Right atrium auricular region (tissue), 2 donors: ENCODE results near the gene GGCT. TPM values are rescaled to one million over a fixed set of nuclear protein-coding genes. Genes with fewer than 3 reads are reported as not detected.

Source experiments
- DNase-seq: peaks from one replicate; pipeline ENCODE4 v3.0.0-alpha.2; 2019; ENCODE audit warnings: low spot score
- H3K27ac ChIP-seq, 2 donors: fragments of 200-600 bp; sonication (generic); 1 replicate in 1 of 2; 2 replicates in 1 of 2; pipeline ENCODE4 v1.5.1; 2016 to 2019
- H3K27me3 ChIP-seq, 2 donors: fragments of 200-600 bp; sonication (generic); one replicate each; pipeline versions ENCODE4 v1.5.1 to v1.6.0; 2017 to 2019
- H3K36me3 ChIP-seq: fragments of 200-600 bp; sonication (generic); one replicate; pipeline ENCODE4 v1.5.1; 2016
- H3K4me1 ChIP-seq, 2 donors: fragments of 200-600 bp; sonication (generic); one replicate each; pipeline versions ENCODE4 v1.5.1 to v1.6.0; 2017 to 2019
- H3K4me3 ChIP-seq, 2 donors: fragments of 200-600 bp; sonication (generic); 1 replicate in 1 of 2; 2 replicates in 1 of 2; pipeline ENCODE4 v1.5.1; 2017 to 2019; ENCODE audit warnings: mild to moderate bottlenecking in 1 of 2, moderate library complexity in 1 of 2
- H3K9me3 ChIP-seq, 2 donors: fragments of 200-600 bp; sonication (generic); one replicate each; pipeline ENCODE4 v1.5.1; 2019
- total RNA-seq, 2 donors: library from RNA; depleted of rRNA; stranded (reverse); fragments of >200 nt; gene quantifications; one replicate each; pipeline ENCODE4 v1.1.0, GENCODE V29; 2016
- TF ChIP-seq, protein P1 (sequence below), 2 donors: fragments of 200-600 bp; sonication (generic); IDR thresholded peaks; one replicate each; pipeline ENCODE4 v1.5.1; 2019; ENCODE audit warnings: antibody characterized with exemption in 2 of 2

Gene GGCT
- total RNA-seq, 2 donors from 2014 or later: 15.1 to 27.6 TPM

- H3K27me3 ChIP-seq: no peaks in the 10 kb centered on the region
- DNase-seq: peak; percentile 50
- H3K4me1 ChIP-seq: peaks cover 0 to 93% of the 10 kb centered on the region in 2 donors
- H3K27ac ChIP-seq: peak overlapping the region; percentile 95 to 97
- H3K4me3 ChIP-seq: no peak overlapping the region
- TF ChIP-seq, protein P1, sequence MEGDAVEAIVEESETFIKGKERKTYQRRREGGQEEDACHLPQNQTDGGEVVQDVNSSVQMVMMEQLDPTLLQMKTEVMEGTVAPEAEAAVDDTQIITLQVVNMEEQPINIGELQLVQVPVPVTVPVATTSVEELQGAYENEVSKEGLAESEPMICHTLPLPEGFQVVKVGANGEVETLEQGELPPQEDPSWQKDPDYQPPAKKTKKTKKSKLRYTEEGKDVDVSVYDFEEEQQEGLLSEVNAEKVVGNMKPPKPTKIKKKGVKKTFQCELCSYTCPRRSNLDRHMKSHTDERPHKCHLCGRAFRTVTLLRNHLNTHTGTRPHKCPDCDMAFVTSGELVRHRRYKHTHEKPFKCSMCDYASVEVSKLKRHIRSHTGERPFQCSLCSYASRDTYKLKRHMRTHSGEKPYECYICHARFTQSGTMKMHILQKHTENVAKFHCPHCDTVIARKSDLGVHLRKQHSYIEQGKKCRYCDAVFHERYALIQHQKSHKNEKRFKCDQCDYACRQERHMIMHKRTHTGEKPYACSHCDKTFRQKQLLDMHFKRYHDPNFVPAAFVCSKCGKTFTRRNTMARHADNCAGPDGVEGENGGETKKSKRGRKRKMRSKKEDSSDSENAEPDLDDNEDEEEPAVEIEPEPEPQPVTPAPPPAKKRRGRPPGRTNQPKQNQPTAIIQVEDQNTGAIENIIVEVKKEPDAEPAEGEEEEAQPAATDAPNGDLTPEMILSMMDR (IDR thresholded peaks at IDR 0.05): no peak
- no peaks in the 10 kb centered on the region for H3K9me3 ChIP-seq
- H3K36me3 ChIP-seq: no peaks in the 10 kb centered on the region
Observed at GRCh38 chr7:30474485-30474884, 30.1 kb downstream of the GGCT start.

DNA sequence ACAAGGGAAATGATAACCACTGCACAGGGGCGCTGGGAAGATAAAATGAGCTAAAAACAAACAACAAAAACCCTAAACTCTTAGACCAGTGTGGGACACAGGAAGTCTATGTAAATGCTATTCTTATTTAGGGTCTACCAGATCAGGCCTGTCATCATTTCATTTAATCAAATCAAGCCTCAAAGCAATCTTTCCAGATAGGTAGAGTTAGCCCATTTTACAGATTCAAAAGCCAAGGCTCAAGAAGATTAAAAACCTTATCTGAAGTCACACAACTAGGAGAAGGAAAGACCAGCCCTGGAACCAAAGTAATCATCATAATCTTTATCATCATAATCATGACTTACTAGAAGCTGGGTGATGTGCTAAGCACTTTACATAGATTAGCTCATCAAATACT is 30.7 kb downstream of the GGCT start:
- TF ChIP-seq, protein P1 (IDR thresholded peaks at IDR 0.05): no peak
- DNase-seq: no peak
- Histone ChIP-seq H3K27ac (peak overlapping the region; percentile 95 to 97), H3K4me3 (no peak overlapping the region), H3K9me3 (no peaks in the 10 kb centered on the region), H3K4me1 (peaks cover 0 to 93% of the 10 kb centered on the region in 2 donors), H3K27me3 (no peaks in the 10 kb centered on the region), H3K36me3 (no peaks in the 10 kb centered on the region)

DNA sequence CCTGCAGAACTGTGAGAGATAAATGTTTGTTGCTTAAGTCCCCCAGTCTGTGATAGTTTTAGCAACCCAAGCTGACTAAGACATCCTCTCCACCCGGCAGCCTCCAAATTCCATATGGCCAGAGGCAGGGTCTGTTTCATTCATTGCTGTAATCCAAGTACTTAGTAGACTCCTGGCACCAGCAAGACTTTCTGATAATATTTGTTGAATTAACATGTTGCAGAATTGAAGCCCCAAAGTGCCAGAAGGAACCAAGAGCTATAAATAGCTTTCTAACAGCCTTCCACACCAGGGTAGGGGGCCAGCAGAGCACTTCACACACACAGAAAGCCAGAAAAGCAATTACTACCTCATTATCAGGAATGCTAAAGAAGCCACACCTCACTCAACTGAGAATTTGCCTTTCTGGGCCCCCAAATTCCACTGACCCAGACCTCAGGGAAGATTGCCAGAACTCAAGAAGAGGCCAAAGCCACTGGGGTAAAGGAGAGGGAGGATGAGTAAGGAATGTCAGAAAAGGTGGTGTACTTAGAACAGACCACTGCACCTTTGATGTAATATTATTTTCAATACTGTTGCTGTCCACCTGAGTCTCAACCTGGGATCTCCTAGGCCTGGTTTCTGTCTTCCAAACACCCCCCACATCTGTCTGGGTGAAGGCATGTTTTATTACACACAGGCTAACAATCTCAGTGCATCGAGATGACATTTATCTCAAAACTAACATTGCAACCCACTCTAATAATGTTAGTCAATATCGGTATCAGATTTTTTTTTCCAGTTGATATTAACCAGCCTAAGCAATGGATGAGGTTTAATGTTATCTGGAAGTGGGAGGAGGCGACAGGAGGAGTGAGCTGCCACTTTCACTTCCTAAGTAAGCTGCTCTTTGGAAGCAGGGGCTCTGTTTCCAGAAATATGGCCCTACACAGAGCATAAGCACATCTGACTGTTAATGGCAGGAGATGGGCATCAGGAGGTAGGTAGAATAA is 31.5 kb downstream of the GGCT start:
- H3K4me3 ChIP-seq: no peak overlapping the region
- H3K36me3 ChIP-seq: no peaks in the 10 kb centered on the region
- DNase-seq: peak; percentile 58
- TF ChIP-seq, protein P1 (IDR thresholded peaks at IDR 0.05): no peak
- H3K4me1 ChIP-seq: peaks cover 0 to 99% of the 10 kb centered on the region in 2 donors
- no peaks in the 10 kb centered on the region for H3K9me3 ChIP-seq
- no peaks in the 10 kb centered on the region for H3K27me3 ChIP-seq
- peak overlapping the region; percentile 95 to 97 for H3K27ac ChIP-seq

GRCh38 chr7:30472081-30472783 is 32.4 kb downstream of the GGCT start:
- DNase-seq: peak; percentile 26
- H3K4me3 ChIP-seq: no peak overlapping the region
- peaks cover 0 to 100% of the 10 kb centered on the region in 2 donors for H3K4me1 ChIP-seq
- H3K9me3 ChIP-seq: no peaks in the 10 kb centered on the region
- no peaks in the 10 kb centered on the region for H3K27me3 ChIP-seq
- TF ChIP-seq, protein P1 (IDR thresholded peaks at IDR 0.05): no peak
- peak overlapping the region; percentile 95 to 97 for H3K27ac ChIP-seq
- no peaks in the 10 kb centered on the region for H3K36me3 ChIP-seq

GRCh38 chr7:30471205-30471604 is 33.4 kb downstream of the GGCT start:
- no peaks in the 10 kb centered on the region for H3K27me3 ChIP-seq
- TF ChIP-seq, protein P1 (IDR thresholded peaks at IDR 0.05): no peak
- no peak overlapping the region for H3K4me3 ChIP-seq
- no peaks in the 10 kb centered on the region for H3K36me3 ChIP-seq
- peak overlapping the region; percentile 95 to 97 for H3K27ac ChIP-seq
- peak; percentile 61 for DNase-seq
- no peaks in the 10 kb centered on the region for H3K9me3 ChIP-seq
- peaks cover 0 to 97% of the 10 kb centered on the region in 2 donors for H3K4me1 ChIP-seq
